ENCODE measurements around the gene DMAC2L. TPM values are rescaled to one million over a fixed set of nuclear protein-coding genes. Genes with fewer than 3 reads are reported as not detected.
"Not testable (repeated sequence)": the region's sequence is repeated elsewhere in the genome, so short reads cannot be mapped to it uniquely, and the experiment has no call there.

DMAC2L gene
- total RNA-seq, 2 experiments from 2014 or later, result 10.8 to 13.4 TPM

DNA sequence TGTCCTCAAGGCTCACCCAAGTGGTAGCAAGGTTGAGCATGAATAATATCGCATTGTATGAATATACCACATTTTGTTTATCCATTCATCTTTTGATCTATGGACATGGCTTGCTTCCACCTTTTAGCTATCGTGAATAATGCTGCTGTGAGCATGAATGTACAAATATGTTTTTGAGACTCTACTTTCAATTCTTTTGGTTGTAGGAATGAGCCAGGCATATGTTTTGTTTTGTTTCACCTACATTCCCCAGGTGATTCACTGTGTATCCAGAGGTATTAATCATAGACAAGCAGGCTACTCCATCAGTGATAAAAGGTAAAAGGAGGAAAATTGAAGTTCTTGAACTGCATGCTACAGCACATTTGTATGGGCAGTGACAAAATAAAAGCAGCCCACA is 48.7 kb downstream of the DMAC2L start:
- no peaks in the 10 kb centered on the region for H3K27me3 ChIP-seq (ENCODE audit: control insufficient read depth in 1 of 2, insufficient read depth in 2 of 2, low read length in 2 of 2)
- peak overlapping the region; percentile 13 for H3K4me3 Mint-ChIP-seq

DNA sequence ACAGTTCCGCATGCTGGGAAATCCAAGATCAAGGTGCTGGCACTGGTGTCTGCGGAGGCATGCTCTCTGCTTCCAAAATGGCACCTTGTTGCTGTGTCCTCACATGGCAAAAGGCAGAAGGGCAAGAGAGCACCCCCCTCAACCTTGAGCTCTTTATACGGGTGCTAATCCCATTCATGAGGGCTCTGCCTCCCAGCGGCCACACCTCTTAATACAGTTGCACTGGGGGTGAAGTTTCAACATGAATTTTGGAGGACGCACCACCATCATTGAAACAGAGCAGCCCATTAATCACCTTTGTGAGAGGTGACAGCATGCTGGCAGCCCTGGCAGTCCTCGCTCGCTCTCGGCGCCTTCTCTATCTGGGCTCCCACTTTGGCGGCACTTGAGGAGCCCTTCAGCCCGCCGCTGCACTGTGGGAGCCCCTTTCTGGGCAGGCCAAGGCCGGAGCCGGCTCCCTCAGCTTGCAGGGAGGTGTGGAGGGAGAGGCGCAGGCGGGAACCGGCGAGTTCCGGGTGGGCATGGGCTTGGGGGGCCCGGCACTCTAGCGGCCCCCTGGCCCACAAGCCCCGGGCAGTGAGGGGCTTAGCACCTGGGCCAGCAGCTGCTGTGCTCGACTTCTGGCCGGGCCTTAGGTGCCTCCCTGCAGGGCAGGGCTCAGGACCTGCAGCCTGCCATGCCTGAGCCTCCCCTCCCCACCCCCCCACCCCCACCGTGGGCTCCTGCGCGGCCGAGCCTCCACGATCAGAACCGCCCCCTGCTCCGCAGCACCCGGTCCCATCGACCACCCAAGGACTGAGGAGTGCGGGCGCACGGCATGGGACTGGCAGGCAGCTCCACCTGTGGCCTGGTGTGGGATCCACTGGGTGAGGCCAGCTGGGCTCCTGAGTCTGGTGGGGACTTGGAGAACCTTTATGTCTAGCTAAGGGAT is 49.6 kb downstream of the DMAC2L start:
- POLR2A ChIA-PET, result interaction anchor here (0.5 to 1.2 kb wide), 8 partner anchors 8 to 594 kb away, joined by 3 to 6 read pairs (median 3); partner anchors contain the start of genes DMAC2L, KLHDC2 and L2HGDH
- H3K9me3 Mint-ChIP-seq; H3K27ac ChIP-seq (ENCODE audit: low read depth in 1 of 2, low read length in 2 of 2); H3K4me3 ChIP-seq (ENCODE audit: low read length); H3K9me3 ChIP-seq (ENCODE audit: control insufficient read depth in 1 of 2, insufficient read depth in 1 of 2, low read length in 2 of 2); DNase-seq; CTCF ChIA-PET; H3K27me3 Mint-ChIP-seq; H3K27ac Mint-ChIP-seq; H3K36me3 ChIP-seq (ENCODE audit: insufficient read depth, low read length); H3K27me3 ChIP-seq (ENCODE audit: control insufficient read depth in 1 of 2, insufficient read depth in 2 of 2, low read length in 2 of 2); ATAC-seq (ENCODE audit: poor library complexity): not testable (repeated sequence)
- peaks cover 44% of the 10 kb centered on the region for H3K4me1 Mint-ChIP-seq (ENCODE audit: low read depth)
- peaks cover 25% of the 10 kb centered on the region for H3K4me1 ChIP-seq (ENCODE audit: insufficient read depth, low read length)
- peaks cover 41% of the 10 kb centered on the region for H3K36me3 Mint-ChIP-seq (ENCODE audit: low read depth)
- intact Hi-C loops (cut with DNase I, micrococcal nuclease), result loop anchor here in 1 of 2 experiments (2.0 to 5.0 kb wide), 2 partner anchors 36 to 41 kb away; partner anchors contain the start of gene CDKL1
- H3K4me3 Mint-ChIP-seq, result peak overlapping the region; percentile 88

More for the DNA sequence above, 48.7 kb downstream of the DMAC2L start:
- intact Hi-C loops (cut with DNase I, micrococcal nuclease), result loop anchor here in 1 of 2 experiments (5.0 kb wide), 1 partner anchor 36 kb away; the partner anchor contains the start of gene CDKL1
- H3K36me3 Mint-ChIP-seq (ENCODE audit: low read depth), result peaks cover 49% of the 10 kb centered on the region
- DNase-seq, result no peak
- H3K9me3 Mint-ChIP-seq, result peaks cover 2% of the 10 kb centered on the region
- ATAC-seq (ENCODE audit: poor library complexity), result no peak
- Histone ChIP-seq H3K4me3 (ENCODE audit: low read length) (no peak overlapping the region), H3K36me3 (ENCODE audit: insufficient read depth, low read length) (peaks cover 15% of the 10 kb centered on the region), H3K4me1 (ENCODE audit: insufficient read depth, low read length) (peaks cover 21% of the 10 kb centered on the region), H3K27ac (ENCODE audit: low read depth in 1 of 2, low read length in 2 of 2) (no peak overlapping the region), H3K9me3 (ENCODE audit: control insufficient read depth in 1 of 2, insufficient read depth in 1 of 2, low read length in 2 of 2) (peaks cover 0 to 3% of the 10 kb centered on the region in 2 experiments)
- TF ChIP-seq, protein P1, sequence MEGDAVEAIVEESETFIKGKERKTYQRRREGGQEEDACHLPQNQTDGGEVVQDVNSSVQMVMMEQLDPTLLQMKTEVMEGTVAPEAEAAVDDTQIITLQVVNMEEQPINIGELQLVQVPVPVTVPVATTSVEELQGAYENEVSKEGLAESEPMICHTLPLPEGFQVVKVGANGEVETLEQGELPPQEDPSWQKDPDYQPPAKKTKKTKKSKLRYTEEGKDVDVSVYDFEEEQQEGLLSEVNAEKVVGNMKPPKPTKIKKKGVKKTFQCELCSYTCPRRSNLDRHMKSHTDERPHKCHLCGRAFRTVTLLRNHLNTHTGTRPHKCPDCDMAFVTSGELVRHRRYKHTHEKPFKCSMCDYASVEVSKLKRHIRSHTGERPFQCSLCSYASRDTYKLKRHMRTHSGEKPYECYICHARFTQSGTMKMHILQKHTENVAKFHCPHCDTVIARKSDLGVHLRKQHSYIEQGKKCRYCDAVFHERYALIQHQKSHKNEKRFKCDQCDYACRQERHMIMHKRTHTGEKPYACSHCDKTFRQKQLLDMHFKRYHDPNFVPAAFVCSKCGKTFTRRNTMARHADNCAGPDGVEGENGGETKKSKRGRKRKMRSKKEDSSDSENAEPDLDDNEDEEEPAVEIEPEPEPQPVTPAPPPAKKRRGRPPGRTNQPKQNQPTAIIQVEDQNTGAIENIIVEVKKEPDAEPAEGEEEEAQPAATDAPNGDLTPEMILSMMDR (IDR thresholded peaks at IDR 0.05), result no peak
- CTCF ChIA-PET, result no interaction called here
- no peak overlapping the region for H3K27ac Mint-ChIP-seq
- peaks cover 36% of the 10 kb centered on the region for H3K4me1 Mint-ChIP-seq (ENCODE audit: low read depth)
- POLR2A ChIA-PET, result interaction anchor here (0.6 kb wide), 1 partner anchor 77 kb away, joined by 3 read pairs; no protein-coding TSS in a partner anchor
- H3K27me3 Mint-ChIP-seq, result no peaks in the 10 kb centered on the region

DNA sequence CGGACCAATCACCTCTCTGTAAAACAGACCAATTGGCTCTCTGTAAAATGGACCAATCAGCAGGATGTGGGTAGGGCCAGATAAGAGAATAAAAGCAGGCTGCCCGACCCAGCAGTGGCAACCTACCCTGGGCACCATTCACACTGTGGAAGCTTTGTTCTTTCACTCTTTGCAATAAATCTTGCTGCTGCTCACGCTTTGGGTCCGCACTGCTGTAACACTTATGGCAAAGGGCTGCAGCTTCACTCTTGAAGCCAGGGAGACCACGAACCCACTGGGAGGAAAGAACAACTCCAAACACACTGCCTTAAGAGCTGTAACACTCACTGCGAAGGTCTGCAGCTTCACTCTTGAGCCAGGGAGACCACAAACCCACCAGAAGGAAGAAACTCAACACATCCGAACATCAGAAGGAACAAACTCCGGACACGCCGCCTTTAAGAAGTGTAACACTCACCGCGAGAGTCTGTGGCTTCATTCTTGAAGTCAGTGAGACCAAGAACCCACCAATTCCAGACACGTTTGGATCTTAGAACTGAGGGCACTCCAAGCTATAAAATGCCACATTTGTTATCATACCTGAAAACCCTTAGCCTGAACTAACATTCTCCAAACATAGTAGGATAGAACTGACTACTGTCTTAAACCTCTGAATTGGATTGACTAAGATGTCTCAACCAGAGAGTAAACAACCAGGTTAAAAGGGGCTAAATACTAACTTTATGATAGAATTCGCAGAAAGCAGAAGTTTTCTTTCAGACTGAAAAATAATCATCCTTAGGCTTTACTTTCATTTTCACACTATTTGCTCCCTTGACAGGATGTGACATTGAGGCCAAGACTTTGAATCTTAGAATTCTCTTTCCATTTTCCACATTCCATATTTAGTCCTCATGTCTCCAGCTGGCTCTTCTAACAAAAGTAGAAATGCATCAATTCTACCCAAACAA is 50.9 kb downstream of the DMAC2L start:
- peak overlapping the region; percentile 88 for H3K4me3 Mint-ChIP-seq
- no peaks in the 10 kb centered on the region for H3K27me3 Mint-ChIP-seq
- H3K4me1 ChIP-seq (ENCODE audit: insufficient read depth, low read length), result peaks cover 25% of the 10 kb centered on the region
- peak in 8 of 14 experiments; percentile 7 to 59 (median 22) for DNase-seq
- peaks cover 0 to 3% of the 10 kb centered on the region in 2 experiments for H3K9me3 ChIP-seq (ENCODE audit: control insufficient read depth in 1 of 2, insufficient read depth in 1 of 2, low read length in 2 of 2)
- peak; percentile 35 for ATAC-seq (ENCODE audit: poor library complexity)
- H3K27me3 ChIP-seq (ENCODE audit: control insufficient read depth in 1 of 2, insufficient read depth in 2 of 2, low read length in 2 of 2), result no peaks in the 10 kb centered on the region
- intact Hi-C loops (cut with DNase I, micrococcal nuclease), result loop anchor here in 1 of 2 experiments (2.0 to 5.0 kb wide), 2 partner anchors 34 to 42 kb away; partner anchors contain the start of gene CDKL1
- peaks cover 45% of the 10 kb centered on the region for H3K4me1 Mint-ChIP-seq (ENCODE audit: low read depth)
- peak overlapping the region; percentile 67 to 91 for H3K27ac ChIP-seq (ENCODE audit: low read depth in 1 of 2, low read length in 2 of 2)
- H3K9me3 Mint-ChIP-seq, result peaks cover 2% of the 10 kb centered on the region
- H3K36me3 ChIP-seq (ENCODE audit: insufficient read depth, low read length), result peaks cover 4% of the 10 kb centered on the region
- TF ChIP-seq, protein P1 (IDR thresholded peaks at IDR 0.05), result no peak
- POLR2A ChIA-PET, result interaction anchor here (0.7 to 1.9 kb wide), 17 partner anchors 18 to 776 kb away, joined by 3 to 14 read pairs (median 4); partner anchors contain the start of genes CDKL1, DMAC2L, KLHDC2 and L2HGDH
- H3K27ac Mint-ChIP-seq, result peak overlapping the region; percentile 86
- H3K36me3 Mint-ChIP-seq (ENCODE audit: low read depth), result peaks cover 28% of the 10 kb centered on the region
- CTCF ChIA-PET, result interaction anchor here (0.9 to 1.5 kb wide), 3 partner anchors 31 to 50 kb away, joined by 3 to 5 read pairs (median 3); partner anchors contain the start of genes DMAC2L and L2HGDH
- H3K4me3 ChIP-seq (ENCODE audit: low read length), result peak overlapping the region; percentile 66

Measured in CD4-positive, alpha-beta T cell (primary cell).